GM04503 (cell line): ENCODE measurements around the gene TSPEAR.
"Not testable (repeated sequence)": the region's sequence is repeated elsewhere in the genome, so short reads cannot be mapped to it uniquely, and the experiment has no call there.

Source experiments
- DNase-seq: peaks from one replicate; pipeline ENCODE4 v3.0.0-alpha.2; 2012; ENCODE audit warnings: low read depth

TSPEAR gene

GRCh38 chr21:44650973-44651675 lies 60.2 kb downstream of the TSPEAR start:
- DNase-seq, result no peak

- DNase-seq, result no peak
These were observed 61.0 kb downstream of the TSPEAR start for GRCh38 chr21:44650265-44650972.

- no peak for DNase-seq
These were observed 61.8 kb downstream of the TSPEAR start for GRCh38 chr21:44649521-44650100.

GRCh38 chr21:44648557-44649311 lies 62.6 kb downstream of the TSPEAR start:
- no peak for DNase-seq

- DNase-seq, result no peak
These were observed 64.2 kb downstream of the TSPEAR start for GRCh38 chr21:44647222-44647552.

- DNase-seq, result not testable (repeated sequence)
These were observed 64.8 kb downstream of the TSPEAR start, which contains the start of gene KRTAP10-11 for GRCh38 chr21:44646366-44647221. TSS of gene KRTAP10-11 (plus strand) at chr21:44646414. CDS start at chr21:44646459, 45 bp downstream.

- DNase-seq, result no peak
These were observed 66.5 kb downstream of the TSPEAR start for GRCh38 chr21:44644878-44645277.

- DNase-seq, result no peak
These were observed 67.5 kb downstream of the TSPEAR start for GRCh38 chr21:44643741-44644310.

- no peak for DNase-seq
These were observed 70.6 kb downstream of the TSPEAR start for GRCh38 chr21:44640761-44641160.

- DNase-seq, result no peak
These were observed 72.1 kb downstream of the TSPEAR start for GRCh38 chr21:44639331-44639655.

- DNase-seq, result not testable (repeated sequence)
These were observed 72.7 kb downstream of the TSPEAR start for GRCh38 chr21:44638506-44639330.

GRCh38 chr21:44637851-44638348 lies 73.5 kb downstream of the TSPEAR start:
- not testable (repeated sequence) for DNase-seq

GRCh38 chr21:44637018-44637850 lies 74.1 kb downstream of the TSPEAR start, which contains the start of gene KRTAP10-10:
TSS of gene KRTAP10-10 (plus strand) at chr21:44637356. CDS start at chr21:44637418, 62 bp downstream.
- no peak for DNase-seq

- no peak for DNase-seq
These were observed 75.0 kb downstream of the TSPEAR start for GRCh38 chr21:44636209-44637017.

GRCh38 chr21:44632067-44632466 lies 79.3 kb downstream of the TSPEAR start:
- DNase-seq, result no peak

GRCh38 chr21:44630440-44630839 lies 80.9 kb downstream of the TSPEAR start:
- DNase-seq, result no peak

GRCh38 chr21:44628707-44629391 lies 82.5 kb downstream of the TSPEAR start:
- no peak for DNase-seq

- DNase-seq, result not testable (repeated sequence)
These were observed 83.5 kb downstream of the TSPEAR start for GRCh38 chr21:44627831-44628233.
